ENCODE measurements around the gene UACA.

Gene UACA

GRCh38 chr15:70615435-70616310, 147.7 kb downstream of the UACA start:
- TF ChIP-seq GLIS3 (CRISPR knock-in tag; IDR thresholded peaks at IDR 0.05): no peak
- no peak for TF ChIP-seq CSDC2 (CRISPR knock-in tag; IDR thresholded peaks at IDR 0.05)
- no peak for TF ChIP-seq PPARA (CRISPR knock-in tag; IDR thresholded peaks at IDR 0.05; ENCODE audit: borderline replicate concordance)
- TF ChIP-seq ZNF8 (CRISPR knock-in tag; IDR thresholded peaks at IDR 0.05): no peak
- no peak for ATAC-seq

- no peak for TF ChIP-seq PATZ1 (CRISPR knock-in tag; IDR thresholded peaks at IDR 0.05; ENCODE audit: borderline replicate concordance)
- TF ChIP-seq ZFP3 (CRISPR knock-in tag; IDR thresholded peaks at IDR 0.05): no peak
- TF ChIP-seq TCF4 (CRISPR knock-in tag; IDR thresholded peaks at IDR 0.05; ENCODE audit: borderline replicate concordance): no peak
- no peak for TF ChIP-seq ZNF70 (CRISPR knock-in tag; IDR thresholded peaks at IDR 0.05)
- no peak for TF ChIP-seq ESRRG (CRISPR knock-in tag; IDR thresholded peaks at IDR 0.05)
- TF ChIP-seq TSHZ2 (CRISPR knock-in tag; IDR thresholded peaks at IDR 0.05): no peak
- TF ChIP-seq ZNF565 (CRISPR knock-in tag; conservative IDR thresholded peaks at IDR 0.05; ENCODE audit: low read depth): no peak
- no peak for TF ChIP-seq CREB5 (CRISPR knock-in tag; IDR thresholded peaks at IDR 0.05; ENCODE audit: low read depth)
- no peak for TF ChIP-seq CSDC2 (CRISPR knock-in tag; IDR thresholded peaks at IDR 0.05)
- TF ChIP-seq TOX (CRISPR knock-in tag; IDR thresholded peaks at IDR 0.05; ENCODE audit: borderline replicate concordance): no peak
- TF ChIP-seq GLIS3 (CRISPR knock-in tag; IDR thresholded peaks at IDR 0.05): no peak
- no peak for TF ChIP-seq ZNF8 (CRISPR knock-in tag; IDR thresholded peaks at IDR 0.05)
- no peak for TF ChIP-seq ZFP30 (CRISPR knock-in tag; IDR thresholded peaks at IDR 0.05)
- no peak for TF ChIP-seq CSRNP3 (CRISPR knock-in tag; IDR thresholded peaks at IDR 0.05)
- TF ChIP-seq ZC3H10 (CRISPR knock-in tag; IDR thresholded peaks at IDR 0.05): no peak
- no peak for TF ChIP-seq RARB (CRISPR knock-in tag; IDR thresholded peaks at IDR 0.05)
- no peak for TF ChIP-seq SNAI2 (CRISPR knock-in tag; IDR thresholded peaks at IDR 0.05)
- TF ChIP-seq POU6F1 (CRISPR knock-in tag; IDR thresholded peaks at IDR 0.05; ENCODE audit: borderline replicate concordance, low read depth): no peak
- TF ChIP-seq PPARA (CRISPR knock-in tag; IDR thresholded peaks at IDR 0.05; ENCODE audit: borderline replicate concordance): no peak
- ATAC-seq: no peak
These were observed 149.1 kb downstream of the UACA start for GRCh38 chr15:70614221-70614620.

- no peak for ATAC-seq
- no peak for TF ChIP-seq ZNF565 (CRISPR knock-in tag; conservative IDR thresholded peaks at IDR 0.05; ENCODE audit: low read depth)
- no peak for TF ChIP-seq CSDC2 (CRISPR knock-in tag; IDR thresholded peaks at IDR 0.05)
- no peak for TF ChIP-seq ZFP30 (CRISPR knock-in tag; IDR thresholded peaks at IDR 0.05)
- no peak for TF ChIP-seq TOX (CRISPR knock-in tag; IDR thresholded peaks at IDR 0.05; ENCODE audit: borderline replicate concordance)
- TF ChIP-seq TCF4 (CRISPR knock-in tag; IDR thresholded peaks at IDR 0.05; ENCODE audit: borderline replicate concordance): no peak
- no peak for TF ChIP-seq SNAI2 (CRISPR knock-in tag; IDR thresholded peaks at IDR 0.05)
- no peak for TF ChIP-seq BACH2 (CRISPR knock-in tag; IDR thresholded peaks at IDR 0.05; ENCODE audit: borderline replicate concordance)
- no peak for TF ChIP-seq OSR1 (CRISPR knock-in tag; IDR thresholded peaks at IDR 0.05)
- TF ChIP-seq ISL1 (CRISPR knock-in tag; IDR thresholded peaks at IDR 0.05): no peak
- no peak for TF ChIP-seq CSRNP3 (CRISPR knock-in tag; IDR thresholded peaks at IDR 0.05)
- TF ChIP-seq TSHZ2 (CRISPR knock-in tag; IDR thresholded peaks at IDR 0.05): no peak
These were observed 150.1 kb downstream of the UACA start for GRCh38 chr15:70613271-70613670.

All from SK-N-SH treated with all-trans-retinoic acid at 6 μM for 48 hours (cell line).